Testis (tissue), 2 donors: ENCODE results near the gene RC3H2.

Experiments used
- CTCF ChIP-seq, 3 experiments: fragments of 450-650 bp in 2 of 3; fragments of 200-600 bp in 1 of 3; sonication (generic) in 1 of 3; IDR thresholded peaks; one replicate each; pipeline ENCODE4 v1.5.1; 2016 to 2019; ENCODE audit warnings: antibody characterized with exemption in 3 of 3, mild to moderate bottlenecking in 2 of 3, moderate library complexity in 1 of 3
- POLR2A ChIP-seq: fragments of 450-650 bp; IDR thresholded peaks from one replicate; pipeline ENCODE4 v1.6.1; 2017; ENCODE audit warnings: antibody characterized with exemption, mild to moderate bottlenecking, moderate library complexity

DNA sequence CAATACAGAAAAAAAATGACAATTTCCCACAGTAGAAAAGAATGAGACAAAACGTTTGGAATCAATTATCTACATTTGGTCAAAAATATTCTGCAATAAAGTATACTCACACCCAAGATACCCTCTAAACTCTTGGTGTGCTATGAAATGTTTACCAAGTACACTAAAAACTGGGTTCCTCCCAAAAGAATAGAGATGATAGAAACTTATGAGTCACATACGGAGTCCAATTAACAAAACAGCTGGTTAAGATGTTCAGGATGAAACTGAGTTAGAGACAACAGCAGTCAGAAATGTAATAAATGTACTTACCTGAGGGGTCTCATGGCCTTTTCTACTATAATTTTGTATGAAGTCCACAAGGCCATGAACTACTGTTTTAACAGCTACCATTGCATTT, 25.7 kb downstream of the RC3H2 start:
- TF ChIP-seq CTCF (IDR thresholded peaks at IDR 0.05) = no peak
- no peak for TF ChIP-seq POLR2A
